SH-SY5Y (cell line): ENCODE measurements around the gene PTGES3L.

ENCODE experiments used
- GATA2 ChIP-seq: IDR thresholded peaks from 2 replicates; pipeline ENCODE4 v1.6.1; 2011; ENCODE audit warnings: mild to moderate bottlenecking, low read depth, low read length
- GATA3 ChIP-seq: IDR thresholded peaks from 2 replicates; pipeline ENCODE4 v1.6.1; 2011; ENCODE audit warnings: low read depth, mild to moderate bottlenecking, low read length, moderate library complexity

DNA sequence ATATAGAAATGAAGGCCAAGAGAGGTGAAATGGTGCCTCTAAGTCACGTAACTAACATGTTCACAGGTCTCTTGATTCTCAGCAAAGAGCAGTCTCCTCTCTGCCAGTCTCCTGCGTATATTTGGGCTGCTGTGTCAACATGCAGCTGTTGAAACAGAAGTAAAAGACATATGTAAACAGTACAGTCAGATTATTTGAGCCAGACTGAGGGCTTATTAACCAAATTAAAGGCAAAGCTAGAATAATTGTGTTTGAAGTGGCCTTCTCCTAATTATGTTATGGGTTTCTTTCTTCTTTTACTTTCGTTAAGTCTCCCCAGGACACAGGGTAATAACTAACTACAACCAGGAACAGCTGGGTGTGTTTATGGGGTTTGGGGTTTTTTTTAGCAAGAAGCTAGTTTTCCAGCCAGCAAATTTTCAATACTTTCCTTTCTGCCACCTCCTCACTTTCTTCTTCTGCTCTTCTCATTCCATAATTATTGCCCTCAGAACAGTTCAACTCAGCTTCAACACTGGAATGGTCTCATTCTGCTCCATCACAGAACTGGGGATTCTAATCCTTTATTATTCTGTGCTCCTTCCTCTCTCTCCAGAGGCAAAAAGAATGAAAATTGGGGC is 60.9 kb downstream of the PTGES3L start:
- TF ChIP-seq GATA3 (no peak), GATA2 (no peak)
